Rectal smooth muscle tissue (tissue), 1 donor: ENCODE measurements around the gene PIK3R2.

Source experiments
- H3K27ac ChIP-seq: one replicate; pipeline ENCODE4 v1.7.0; 2013; ENCODE audit warnings: low read depth, low read length, inconsistent platforms
- H3K27me3 ChIP-seq: one replicate; pipeline ENCODE4 v1.7.0; 2013; ENCODE audit warnings: low read length; ENCODE audit not compliant: control insufficient read depth, insufficient read depth
- H3K36me3 ChIP-seq: one replicate; pipeline ENCODE4 v1.7.0; 2013; ENCODE audit warnings: low read length; ENCODE audit not compliant: control insufficient read depth, insufficient read depth
- H3K4me1 ChIP-seq: one replicate; pipeline ENCODE4 v1.7.0; 2013; ENCODE audit warnings: low read length; ENCODE audit not compliant: control insufficient read depth, insufficient read depth
- H3K4me3 ChIP-seq: one replicate; pipeline ENCODE4 v1.7.0; 2013; ENCODE audit warnings: low read length
- H3K9ac ChIP-seq: one replicate; pipeline ENCODE4 v1.7.0; 2013; ENCODE audit warnings: low read length

The PIK3R2 gene

GRCh38 chr19:18194181-18194530 lies 41.2 kb downstream of the PIK3R2 start:
- Histone ChIP-seq H3K9ac (no peak overlapping the region), H3K27me3 (no peaks in the 10 kb centered on the region), H3K27ac (peak overlapping the region; percentile 55)

GRCh38 chr19:18194554-18195238 lies 41.7 kb downstream of the PIK3R2 start:
- peaks cover 13% of the 10 kb centered on the region for H3K4me1 ChIP-seq
- H3K27ac ChIP-seq, result peak overlapping the region; percentile 75
- H3K9ac ChIP-seq, result no peak overlapping the region
- no peaks in the 10 kb centered on the region for H3K27me3 ChIP-seq
- peak overlapping the region; percentile 84 for H3K4me3 ChIP-seq
- peaks cover 7% of the 10 kb centered on the region for H3K36me3 ChIP-seq

More at GRCh38 chr19:18194181-18194530, 41.2 kb downstream of the PIK3R2 start:
- H3K36me3 ChIP-seq, result peaks cover 7% of the 10 kb centered on the region
- peaks cover 13% of the 10 kb centered on the region for H3K4me1 ChIP-seq
- peak overlapping the region; percentile 84 for H3K4me3 ChIP-seq

- no peak overlapping the region for H3K4me3 ChIP-seq
- peaks cover 7% of the 10 kb centered on the region for H3K36me3 ChIP-seq
- no peak overlapping the region for H3K27ac ChIP-seq
- no peaks in the 10 kb centered on the region for H3K27me3 ChIP-seq
- H3K9ac ChIP-seq, result no peak overlapping the region
- peaks cover 13% of the 10 kb centered on the region for H3K4me1 ChIP-seq
These were observed 43.5 kb downstream of the PIK3R2 start for GRCh38 chr19:18196511-18196845.

GRCh38 chr19:18197306-18197705 lies 44.3 kb downstream of the PIK3R2 start:
- no peaks in the 10 kb centered on the region for H3K27me3 ChIP-seq
- H3K4me3 ChIP-seq, result no peak overlapping the region
- peaks cover 7% of the 10 kb centered on the region for H3K36me3 ChIP-seq
- H3K27ac ChIP-seq, result no peak overlapping the region
- no peak overlapping the region for H3K9ac ChIP-seq
- peaks cover 10% of the 10 kb centered on the region for H3K4me1 ChIP-seq

GRCh38 chr19:18197941-18198340 lies 45.0 kb downstream of the PIK3R2 start:
- peaks cover 7% of the 10 kb centered on the region for H3K36me3 ChIP-seq

GRCh38 chr19:18198374-18198773 lies 45.4 kb downstream of the PIK3R2 start:
- H3K4me3 ChIP-seq, result no peak overlapping the region
- H3K36me3 ChIP-seq, result peaks cover 7% of the 10 kb centered on the region
- no peak overlapping the region for H3K9ac ChIP-seq
- no peaks in the 10 kb centered on the region for H3K27me3 ChIP-seq
- no peak overlapping the region for H3K27ac ChIP-seq
- peaks cover 14% of the 10 kb centered on the region for H3K4me1 ChIP-seq

More at GRCh38 chr19:18197941-18198340, 45.0 kb downstream of the PIK3R2 start:
- no peak overlapping the region for H3K9ac ChIP-seq
- no peak overlapping the region for H3K27ac ChIP-seq
- H3K4me3 ChIP-seq, result no peak overlapping the region
- H3K4me1 ChIP-seq, result peaks cover 10% of the 10 kb centered on the region
- H3K27me3 ChIP-seq, result no peaks in the 10 kb centered on the region

- Histone ChIP-seq H3K9ac (no peak overlapping the region), H3K27me3 (no peaks in the 10 kb centered on the region), H3K4me1 (peaks cover 14% of the 10 kb centered on the region), H3K4me3 (no peak overlapping the region), H3K27ac (no peak overlapping the region), H3K36me3 (peaks cover 2% of the 10 kb centered on the region)
These were observed 49.4 kb downstream of the PIK3R2 start for GRCh38 chr19:18202397-18202777.

GRCh38 chr19:18202778-18203407 lies 49.9 kb downstream of the PIK3R2 start:
- peak overlapping the region; percentile 90 for H3K4me3 ChIP-seq
- H3K4me1 ChIP-seq, result peaks cover 14% of the 10 kb centered on the region
- no peak overlapping the region for H3K27ac ChIP-seq
- H3K9ac ChIP-seq, result no peak overlapping the region
- no peaks in the 10 kb centered on the region for H3K27me3 ChIP-seq
- H3K36me3 ChIP-seq, result peaks cover 2% of the 10 kb centered on the region

- Histone ChIP-seq H3K27ac (peak overlapping the region; percentile 79), H3K27me3 (no peaks in the 10 kb centered on the region), H3K4me3 (peak overlapping the region; percentile 90), H3K36me3 (peaks cover 2% of the 10 kb centered on the region), H3K4me1 (peaks cover 14% of the 10 kb centered on the region), H3K9ac (peak overlapping the region; percentile 18)
These were observed 50.5 kb downstream of the PIK3R2 start for GRCh38 chr19:18203408-18203862.

GRCh38 chr19:18203863-18204393 lies 51.0 kb downstream of the PIK3R2 start, which contains the start of gene RAB3A:
TSS of gene RAB3A (minus strand) at chr19:18204042. CDS start at chr19:18202740, 1,302 bp downstream.
- Histone ChIP-seq H3K27me3 (no peaks in the 10 kb centered on the region), H3K27ac (peak within 1 kb of the TSS; percentile 97), H3K4me1 (peaks cover 14% of the 10 kb centered on the region), H3K36me3 (no peaks in the 10 kb centered on the region), H3K9ac (peak within 1 kb of the TSS; percentile 82), H3K4me3 (peak within 1 kb of the TSS; percentile 90)

GRCh38 chr19:18204394-18205199 lies 51.6 kb downstream of the PIK3R2 start:
- H3K4me3 ChIP-seq, result peak overlapping the region; percentile 75
- H3K27ac ChIP-seq, result peak overlapping the region; percentile 97
- H3K9ac ChIP-seq, result peak overlapping the region; percentile 82
- H3K27me3 ChIP-seq, result no peaks in the 10 kb centered on the region
- H3K4me1 ChIP-seq, result peaks cover 14% of the 10 kb centered on the region
- no peaks in the 10 kb centered on the region for H3K36me3 ChIP-seq

- Histone ChIP-seq H3K9ac (peak overlapping the region; percentile 82), H3K4me3 (peak overlapping the region; percentile 75), H3K4me1 (peaks cover 14% of the 10 kb centered on the region), H3K27me3 (no peaks in the 10 kb centered on the region), H3K36me3 (no peaks in the 10 kb centered on the region), H3K27ac (peak overlapping the region; percentile 97)
These were observed 52.4 kb downstream of the PIK3R2 start for GRCh38 chr19:18205200-18205892.
